Embryonic facial prominence (tissue), 1 donor: ENCODE data around the gene CHRD.

Source experiments
- DNase-seq: peaks from one replicate; pipeline ENCODE4 v3.0.0-alpha.2; 2016; ENCODE audit errors: extremely low spot score

CHRD gene

GRCh38 chr3:184360929-184361531 lies 18.8 kb upstream of the CHRD start:
- DNase-seq = no peak

GRCh38 chr3:184361532-184361931 lies 18.3 kb upstream of the CHRD start, which contains the start of the genes CLCN2 and POLR2H:
Gene CLCN2, minus strand, starts transcription at chr3:184361605. Its CDS starts 126 bp downstream, at chr3:184361479.
Gene POLR2H, plus strand, starts transcription at chr3:184361710. Its CDS starts 1,783 bp downstream, at chr3:184363493.
- DNase-seq = no peak

GRCh38 chr3:184361932-184362667 lies 17.8 kb upstream of the CHRD start:
- DNase-seq = no peak

GRCh38 chr3:184362668-184363546 lies 16.9 kb upstream of the CHRD start:
- DNase-seq = peak; percentile 96

- peak; percentile 61 for DNase-seq
These were observed 13.1 kb upstream of the CHRD start for GRCh38 chr3:184366619-184367289.

GRCh38 chr3:184368116-184368515 lies 11.7 kb upstream of the CHRD start:
- DNase-seq = no peak

- no peak for DNase-seq
These were observed 11.2 kb upstream of the CHRD start for GRCh38 chr3:184368586-184369183.

GRCh38 chr3:184371570-184372018 lies 8.3 kb upstream of the CHRD start:
- DNase-seq = peak; percentile 67

- no peak for DNase-seq
These were observed 7.5 kb upstream of the CHRD start for GRCh38 chr3:184372296-184372821.

- DNase-seq = no peak
These were observed 6.9 kb upstream of the CHRD start for GRCh38 chr3:184372911-184373310.

- no peak for DNase-seq
These were observed 6.4 kb upstream of the CHRD start for GRCh38 chr3:184373422-184373821.

- no peak for DNase-seq
These were observed 4.0 kb upstream of the CHRD start for GRCh38 chr3:184375747-184376461.

GRCh38 chr3:184377374-184377773 lies 2.5 kb upstream of the CHRD start:
- DNase-seq = no peak

GRCh38 chr3:184377882-184378445 lies 1.9 kb upstream of the CHRD start, which contains the start of gene THPO:
Gene THPO, minus strand, starts transcription at chr3:184378207. Its CDS starts 1,948 bp downstream, at chr3:184376259.
- DNase-seq = no peak

GRCh38 chr3:184378651-184379357 lies 1.1 kb upstream of the CHRD start:
- no peak for DNase-seq

- DNase-seq = no peak
These were observed 352 bp downstream of the CHRD start for GRCh38 chr3:184380185-184380626.

- DNase-seq = no peak
These were observed 890 bp downstream of the CHRD start for GRCh38 chr3:184380627-184381260.
